Measurements from ENCODE around the gene CAMTA1. TPM values are rescaled to one million over a fixed set of nuclear protein-coding genes. Genes with fewer than 3 reads are reported as not detected.

Gene CAMTA1
- polyA plus RNA-seq, 1 donor (not counting 4 experiments of a cell fraction or from before 2014, with no cell fraction given), result 51.4 TPM

GRCh38 chr1:7313826-7314225 is 528.6 kb downstream of the CAMTA1 start:
- Histone ChIP-seq H3K4me1 (ENCODE audit: control insufficient read depth, extremely low read depth, insufficient read depth, low read length) (peaks cover 2% of the 10 kb centered on the region), H3K9ac (ENCODE audit: control insufficient read depth, extremely low read depth, insufficient read depth, low read length) (no peak overlapping the region), H3K9me1 (ENCODE audit: control insufficient read depth, extremely low read depth, insufficient read depth, low read length) (no peaks in the 10 kb centered on the region), H3K27me3 (ENCODE audit: control insufficient read depth, extremely low read depth, insufficient read depth, low read length) (no peaks in the 10 kb centered on the region), H2AFZ (ENCODE audit: control insufficient read depth, low read length) (no peak overlapping the region), H3K36me3 (ENCODE audit: control insufficient read depth in 2 of 2, extremely low read depth in 1 of 2, insufficient read depth in 2 of 2, low read length in 2 of 2) (no peaks in the 10 kb centered on the region), H3K4me3 (ENCODE audit: control insufficient read depth in 2 of 3, extremely low read depth in 1 of 3, insufficient read depth in 2 of 3, low read depth in 1 of 3, low read length in 3 of 3) (no peak overlapping the region), H4K20me1 (ENCODE audit: control insufficient read depth, extremely low read depth, insufficient read depth, low read length) (no peaks in the 10 kb centered on the region), H3K27ac (ENCODE audit: control insufficient read depth, insufficient read depth, low read length) (no peak overlapping the region), H3K4me2 (ENCODE audit: control insufficient read depth, extremely low read depth, insufficient read depth, low read depth, low read length) (no peak overlapping the region), H3K9me3 (ENCODE audit: control insufficient read depth, low read depth, low read length) (no peaks in the 10 kb centered on the region), H3K79me2 (ENCODE audit: control insufficient read depth, insufficient read depth, low read length) (no peaks in the 10 kb centered on the region)
- FAIRE-seq, result no peak
- dilution Hi-C loops (cut with MboI; ENCODE audit: extremely low pct_ligation_motif_present, low sequenced_read_pairs), result no loop called here
- TF ChIP-seq EZH2 (IDR thresholded peaks at IDR 0.05; ENCODE audit: low read length), result no peak
- no peak for DNase-seq (ENCODE audit: low read depth, low spot score)

DNA sequence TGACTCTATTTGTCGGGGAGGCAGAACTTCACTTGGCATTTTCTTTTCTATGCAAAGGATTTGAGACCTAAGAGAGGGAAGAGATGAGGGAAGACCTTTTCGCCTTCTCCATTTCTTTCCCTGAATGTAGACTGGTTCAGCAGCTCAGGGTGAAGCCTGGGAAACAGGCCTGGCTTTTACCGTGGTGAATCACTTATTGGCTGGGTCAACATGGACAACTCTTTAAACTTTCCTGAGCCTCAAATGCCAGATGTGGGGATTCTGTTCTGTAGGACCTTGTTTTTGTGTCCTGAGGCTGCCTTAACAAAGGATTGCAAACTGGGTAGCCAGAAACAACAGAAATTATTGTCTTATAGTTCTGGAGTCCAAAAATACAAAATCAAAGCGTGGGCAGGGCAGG is 530.1 kb downstream of the CAMTA1 start:
- TF ChIP-seq EZH2 (IDR thresholded peaks at IDR 0.05; ENCODE audit: low read length), result no peak
- Histone ChIP-seq H3K9me1 (ENCODE audit: control insufficient read depth, extremely low read depth, insufficient read depth, low read length) (no peaks in the 10 kb centered on the region), H4K20me1 (ENCODE audit: control insufficient read depth, extremely low read depth, insufficient read depth, low read length) (no peaks in the 10 kb centered on the region), H3K9me3 (ENCODE audit: control insufficient read depth, low read depth, low read length) (no peaks in the 10 kb centered on the region), H3K9ac (ENCODE audit: control insufficient read depth, extremely low read depth, insufficient read depth, low read length) (no peak overlapping the region), H3K27me3 (ENCODE audit: control insufficient read depth, extremely low read depth, insufficient read depth, low read length) (no peaks in the 10 kb centered on the region), H3K4me1 (ENCODE audit: control insufficient read depth, extremely low read depth, insufficient read depth, low read length) (peaks cover 2% of the 10 kb centered on the region), H3K36me3 (ENCODE audit: control insufficient read depth in 2 of 2, extremely low read depth in 1 of 2, insufficient read depth in 2 of 2, low read length in 2 of 2) (no peaks in the 10 kb centered on the region), H3K79me2 (ENCODE audit: control insufficient read depth, insufficient read depth, low read length) (no peaks in the 10 kb centered on the region), H2AFZ (ENCODE audit: control insufficient read depth, low read length) (no peak overlapping the region), H3K4me2 (ENCODE audit: control insufficient read depth, extremely low read depth, insufficient read depth, low read depth, low read length) (no peak overlapping the region), H3K27ac (ENCODE audit: control insufficient read depth, insufficient read depth, low read length) (no peak overlapping the region), H3K4me3 (ENCODE audit: control insufficient read depth in 2 of 3, extremely low read depth in 1 of 3, insufficient read depth in 2 of 3, low read depth in 1 of 3, low read length in 3 of 3) (no peak overlapping the region)
- DNase-seq (ENCODE audit: low read depth, low spot score), result no peak
- dilution Hi-C loops (cut with MboI; ENCODE audit: extremely low pct_ligation_motif_present, low sequenced_read_pairs), result no loop called here
- no peak for FAIRE-seq

DNA sequence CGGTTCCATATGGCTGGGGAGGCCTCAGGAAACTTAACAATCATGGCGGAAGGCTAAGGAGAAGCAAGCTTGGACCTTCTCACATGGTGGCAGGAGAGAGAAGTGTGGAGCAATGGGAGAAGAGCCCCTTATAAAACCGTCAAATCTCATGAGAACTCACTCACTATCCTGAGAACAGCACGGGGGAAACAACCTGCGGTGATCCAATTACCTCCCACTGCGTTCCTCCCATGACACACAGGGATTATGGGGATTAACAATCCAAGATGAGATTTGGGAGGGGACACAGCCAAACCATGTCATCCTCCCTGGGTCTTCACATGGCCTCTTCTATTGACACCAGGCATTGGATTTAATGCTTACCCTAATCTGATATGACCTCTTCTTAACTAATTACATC is 530.7 kb downstream of the CAMTA1 start:
- Histone ChIP-seq H3K27me3 (ENCODE audit: control insufficient read depth, extremely low read depth, insufficient read depth, low read length) (no peaks in the 10 kb centered on the region), H3K9ac (ENCODE audit: control insufficient read depth, extremely low read depth, insufficient read depth, low read length) (no peak overlapping the region), H3K4me1 (ENCODE audit: control insufficient read depth, extremely low read depth, insufficient read depth, low read length) (peaks cover 2% of the 10 kb centered on the region), H3K27ac (ENCODE audit: control insufficient read depth, insufficient read depth, low read length) (no peak overlapping the region), H3K4me3 (ENCODE audit: control insufficient read depth in 2 of 3, extremely low read depth in 1 of 3, insufficient read depth in 2 of 3, low read depth in 1 of 3, low read length in 3 of 3) (no peak overlapping the region), H3K79me2 (ENCODE audit: control insufficient read depth, insufficient read depth, low read length) (no peaks in the 10 kb centered on the region), H3K4me2 (ENCODE audit: control insufficient read depth, extremely low read depth, insufficient read depth, low read depth, low read length) (no peak overlapping the region), H3K36me3 (ENCODE audit: control insufficient read depth in 2 of 2, extremely low read depth in 1 of 2, insufficient read depth in 2 of 2, low read length in 2 of 2) (no peaks in the 10 kb centered on the region), H3K9me1 (ENCODE audit: control insufficient read depth, extremely low read depth, insufficient read depth, low read length) (no peaks in the 10 kb centered on the region), H2AFZ (ENCODE audit: control insufficient read depth, low read length) (no peak overlapping the region), H3K9me3 (ENCODE audit: control insufficient read depth, low read depth, low read length) (no peaks in the 10 kb centered on the region), H4K20me1 (ENCODE audit: control insufficient read depth, extremely low read depth, insufficient read depth, low read length) (no peaks in the 10 kb centered on the region)
- no peak for FAIRE-seq
- dilution Hi-C loops (cut with MboI; ENCODE audit: extremely low pct_ligation_motif_present, low sequenced_read_pairs), result no loop called here
- no peak for DNase-seq (ENCODE audit: low read depth, low spot score)
- TF ChIP-seq CTCF (optimal IDR thresholded peaks at IDR 0.05 in 1 of 3, IDR thresholded peaks at IDR 0.05 in 1 of 3, conservative IDR thresholded peaks at IDR 0.05 in 1 of 3; ENCODE audit: extremely low read depth in 1 of 3, insufficient read depth in 2 of 3, low read length in 3 of 3), result no peak
- no peak for TF ChIP-seq EZH2 (IDR thresholded peaks at IDR 0.05; ENCODE audit: low read length)

Measured in keratinocyte (primary cell).